Measurements from ENCODE around the gene FOXP1.

DNA sequence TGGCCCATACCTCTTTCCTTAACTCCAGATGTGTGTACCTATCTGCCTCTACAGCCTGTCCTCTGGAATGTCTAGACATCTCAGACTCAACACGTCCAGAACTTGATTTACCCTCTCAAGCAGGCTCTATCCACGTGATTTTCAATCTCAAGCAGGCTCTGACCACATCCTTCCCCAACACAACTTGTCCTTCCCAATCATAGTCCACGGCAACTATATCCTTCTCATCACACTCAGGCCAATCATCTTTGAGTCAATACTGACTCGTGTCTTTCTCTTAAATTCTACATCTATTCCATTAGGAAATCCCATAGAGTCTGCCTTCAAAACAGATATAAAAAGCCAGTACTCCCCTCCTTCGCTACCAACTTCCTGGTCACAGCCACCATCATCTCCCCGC is 70.4 kb downstream of the FOXP1 start:
- no peak for TF ChIP-seq POLR2A (IDR thresholded peaks at IDR 0.05; ENCODE audit: low read depth, low read length)
- TF ChIP-seq POLR2AphosphoS5 (IDR thresholded peaks at IDR 0.05; ENCODE audit: low read depth, low read length) = no peak
- no peak for TF ChIP-seq TAF1 (IDR thresholded peaks at IDR 0.05; ENCODE audit: low read depth, low read length)
- no peak for TF ChIP-seq POU2F2 (IDR thresholded peaks at IDR 0.05; ENCODE audit: low read depth, low read length)
- no peak for TF ChIP-seq PAX5 (IDR thresholded peaks at IDR 0.05; ENCODE audit: insufficient read depth, low read length, severe bottlenecking)
